HepG2 (cell line): ENCODE data around the gene ARL3. TPM values are rescaled to one million over a fixed set of nuclear protein-coding genes. Genes with fewer than 3 reads are reported as not detected.

Experiments used
- CTCF ChIP-seq: sonication (generic); formaldehyde crosslinking; IDR thresholded peaks from 2 replicates; pipeline ENCODE4 v1.5.0; 2020; ENCODE audit warnings: mild to moderate bottlenecking, missing genetic modification reagents, moderate library complexity
- FOXM1 ChIP-seq: sonication (generic); formaldehyde crosslinking; IDR thresholded peaks from 2 replicates; pipeline ENCODE4 v1.5.0; 2020; ENCODE audit warnings: missing genetic modification reagents
- GTF2F1 ChIP-seq: fragments of 150-350 bp; IDR thresholded peaks from 2 replicates; pipeline ENCODE4 v1.6.1; 2014; ENCODE audit warnings: low read length
- JDP2 ChIP-seq: sonication (generic); formaldehyde crosslinking; IDR thresholded peaks from 2 replicates; pipeline ENCODE4 v1.8.1; 2022; ENCODE audit warnings: missing genetic modification reagents, borderline replicate concordance
- KAT7 ChIP-seq: IDR thresholded peaks from 2 replicates; pipeline ENCODE4 v1.6.1; 2018; ENCODE audit warnings: borderline replicate concordance, missing compliant biosample characterization
- KAT8 ChIP-seq: IDR thresholded peaks from 2 replicates; pipeline ENCODE4 v1.6.1; 2016; ENCODE audit warnings: missing genetic modification reagents, missing compliant biosample characterization
- KDM1A ChIP-seq: IDR thresholded peaks from 2 replicates; pipeline ENCODE4 v1.6.1; 2016; ENCODE audit warnings: missing compliant biosample characterization
- KLF6 ChIP-seq: IDR thresholded peaks from 2 replicates; pipeline ENCODE4 v1.8.0; 2016; ENCODE audit warnings: missing biosample characterization, missing genetic modification reagents
- KLF9 ChIP-seq: IDR thresholded peaks from 2 replicates; pipeline ENCODE4 v1.6.1; 2016; ENCODE audit warnings: low read depth
- MIER3 ChIP-seq: IDR thresholded peaks from 2 replicates; pipeline ENCODE4 v1.6.1; 2016; ENCODE audit warnings: missing compliant biosample characterization, borderline replicate concordance
- PATZ1 ChIP-seq: sonication (generic); formaldehyde crosslinking; IDR thresholded peaks from 2 replicates; pipeline ENCODE4 v1.4.0; 2020; ENCODE audit warnings: missing genetic modification reagents
- PHF5A ChIP-seq: IDR thresholded peaks from one replicate; pipeline ENCODE4 v1.6.1; 2018; ENCODE audit warnings: low read depth, missing genetic modification reagents; ENCODE audit not compliant: unreplicated experiment
- SIX4 ChIP-seq: sonication (generic); formaldehyde crosslinking; IDR thresholded peaks from 2 replicates; pipeline ENCODE4 v1.4.0; 2020; ENCODE audit warnings: missing genetic modification reagents
- SP4 ChIP-seq: sonication (generic); formaldehyde crosslinking; IDR thresholded peaks from 2 replicates; pipeline ENCODE4 v1.8.1; 2023; ENCODE audit warnings: mild to moderate bottlenecking, missing genetic modification reagents
- SRY ChIP-seq: sonication (generic); formaldehyde crosslinking; IDR thresholded peaks from 2 replicates; pipeline ENCODE4 v1.8.0; 2022; ENCODE audit warnings: mild to moderate bottlenecking, missing genetic modification reagents
- TBX3 ChIP-seq: fragments of 450-650 bp; IDR thresholded peaks from 2 replicates; pipeline ENCODE4 v1.6.1; 2017; ENCODE audit warnings: antibody characterized with exemption, mild to moderate bottlenecking, inconsistent platforms, borderline replicate concordance
- TFDP1 ChIP-seq: IDR thresholded peaks from 2 replicates; pipeline ENCODE4 v1.6.1; 2016; ENCODE audit warnings: missing compliant biosample characterization, missing genetic modification reagents, borderline replicate concordance
- ZBTB8A ChIP-seq: sonication (generic); formaldehyde crosslinking; IDR thresholded peaks from 2 replicates; pipeline ENCODE4 v1.4.0; 2020; ENCODE audit warnings: mild to moderate bottlenecking, low read depth, missing genetic modification reagents, borderline replicate concordance
- ZFP36L1 ChIP-seq: sonication (generic); formaldehyde crosslinking; IDR thresholded peaks from 2 replicates; pipeline ENCODE4 v1.8.0; 2022; ENCODE audit warnings: mild to moderate bottlenecking, missing genetic modification reagents, moderate library complexity
- ZNF512B ChIP-seq: sonication (generic); formaldehyde crosslinking; IDR thresholded peaks from 2 replicates; pipeline ENCODE4 v1.5.1; 2020; ENCODE audit warnings: missing genetic modification reagents, mild to moderate bottlenecking, borderline replicate concordance
- ZNF761 ChIP-seq: sonication (generic); formaldehyde crosslinking; conservative IDR thresholded peaks from 2 replicates; pipeline ENCODE4 v1.4.0; 2020; ENCODE audit warnings: mild to moderate bottlenecking, missing genetic modification reagents
- ZNF839 ChIP-seq: sonication (generic); formaldehyde crosslinking; IDR thresholded peaks from 2 replicates; pipeline ENCODE4 v1.4.0; 2020; ENCODE audit warnings: missing genetic modification reagents, mild to moderate bottlenecking, borderline replicate concordance
- ZNF879 ChIP-seq: sonication (generic); formaldehyde crosslinking; IDR thresholded peaks from 2 replicates; pipeline ENCODE4 v1.8.1; 2023; ENCODE audit warnings: missing genetic modification reagents
- ZSCAN29 ChIP-seq: sonication (generic); formaldehyde crosslinking; conservative IDR thresholded peaks from 2 replicates; pipeline ENCODE4 v1.4.0; 2020; ENCODE audit warnings: mild to moderate bottlenecking, missing genetic modification reagents
- polyA plus RNA-seq, 8 experiments: library from polyadenylated mRNA; depleted of rRNA in 3 of 8; stranded (reverse) in 7 of 8; unstranded in 1 of 8; fragments of >200 nt; fragmentation: Illumina TruSeq in 4 of 8; extraction: Trizol in 4 of 8; gene quantifications; 2 replicates each; pipeline versions ENCODE4 v1.2.1 to v1.2.3, GENCODE V29; 2011 to 2016; ENCODE audit warnings: low read depth in 4 of 8, missing spikeins in 1 of 8, mixed read lengths in 1 of 8; ENCODE audit not compliant: insufficient read depth in 1 of 8
- total RNA-seq, 5 experiments: library from RNA; depleted of rRNA; stranded (reverse); fragments of >200 nt; fragmentation: Illumina TruSeq; extraction: Trizol; gene quantifications; 2 replicates each; pipeline ENCODE4 v1.2.3, GENCODE V29; 2016; ENCODE audit warnings: low read depth in 1 of 5

Gene ARL3
- total and polyA plus RNA-seq, 2 of the 13 experiments (the other 11 are each of a cell fraction or from before 2014, with no cell fraction given) = 5.2 to 6.6 TPM

GRCh38 chr10:102743588-102744373 lies 29.6 kb upstream of the ARL3 start, which contains the start of gene WBP1L (continued):
- no peak for TF ChIP-seq ZBTB8A (CRISPR knock-in tag)
- TF ChIP-seq SRY = no peak
- TF ChIP-seq KLF9 (CRISPR knock-in tag) = peak; percentile 79; the same call in 1 of the 2 replicates
- no peak for TF ChIP-seq PHF5A
- peak; percentile 97 for TF ChIP-seq KAT8
- TF ChIP-seq TBX3 = no peak
- TF ChIP-seq MIER3 (CRISPR knock-in tag) = no peak
- TF ChIP-seq SIX4 (CRISPR knock-in tag) = peak; percentile 46; the same call in 1 of the 2 replicates
- no peak for TF ChIP-seq ZNF879
- no peak for TF ChIP-seq ZFP36L1
- TF ChIP-seq KAT7 (CRISPR knock-in tag) = peak; percentile 73
- TF ChIP-seq KDM1A (CRISPR knock-in tag) = no peak
- TF ChIP-seq GTF2F1 = no peak
- no peak for TF ChIP-seq ZNF839 (CRISPR knock-in tag)
- TF ChIP-seq CTCF (CRISPR knock-in tag) = no peak
- TF ChIP-seq TFDP1 = peak; percentile 72
- TF ChIP-seq JDP2 (CRISPR knock-in tag) = no peak
- TF ChIP-seq ZSCAN29 (CRISPR knock-in tag) = no peak
- TF ChIP-seq KLF6 (CRISPR knock-in tag) = 0 out of 2 replicates have a peak, but pooled peaks have one; percentile 40
- no peak for TF ChIP-seq ZNF512B (CRISPR knock-in tag)
- no peak for TF ChIP-seq ZNF761 (CRISPR knock-in tag)
- TF ChIP-seq PATZ1 (CRISPR knock-in tag) = peak; percentile 63
- peak; percentile 78 for TF ChIP-seq SP4
- no peak for TF ChIP-seq FOXM1 (CRISPR knock-in tag)
